HG03103 (cell line): Measurements from ENCODE around the gene THBS4.
"Not testable (repeated sequence)": the region's sequence is repeated elsewhere in the genome, so short reads cannot be mapped to it uniquely, and the experiment has no call there.

Experiments
- ATAC-seq: cut with Tn5 transposase; IDR thresholded peaks from one replicate; pipeline ENCODE4 v1.9.1; 2021; ENCODE audit warnings: low read depth; ENCODE audit not compliant: unreplicated experiment

THBS4 gene

GRCh38 chr5:80072103-80073073 lies 37.2 kb downstream of the THBS4 start:
- ATAC-seq: no peak

GRCh38 chr5:80076131-80077050 lies 41.2 kb downstream of the THBS4 start:
- ATAC-seq: no peak

GRCh38 chr5:80077051-80077714 lies 42.0 kb downstream of the THBS4 start:
- no peak for ATAC-seq

- no peak for ATAC-seq
Observed at GRCh38 chr5:80078921-80079320, 43.8 kb downstream of the THBS4 start.

- ATAC-seq: no peak
Observed at GRCh38 chr5:80082281-80082680, 47.1 kb downstream of the THBS4 start.

GRCh38 chr5:80082731-80083100 lies 47.6 kb downstream of the THBS4 start:
- no peak for ATAC-seq

GRCh38 chr5:80083101-80083890 lies 48.1 kb downstream of the THBS4 start:
- ATAC-seq: no peak

- no peak for ATAC-seq
Observed at GRCh38 chr5:80090884-80091166, 55.7 kb downstream of the THBS4 start.

- ATAC-seq: not testable (repeated sequence)
Observed at GRCh38 chr5:80091792-80092192, 56.6 kb downstream of the THBS4 start.

- ATAC-seq: no peak
Observed at GRCh38 chr5:80092486-80093107, 57.4 kb downstream of the THBS4 start.

GRCh38 chr5:80093796-80094195 lies 58.6 kb downstream of the THBS4 start:
- no peak for ATAC-seq

- ATAC-seq: no peak
Observed at GRCh38 chr5:80094236-80094738, 59.1 kb downstream of the THBS4 start.

GRCh38 chr5:80097451-80097850 lies 62.3 kb downstream of the THBS4 start:
- no peak for ATAC-seq

GRCh38 chr5:80101993-80102392 lies 66.8 kb downstream of the THBS4 start:
- no peak for ATAC-seq

GRCh38 chr5:80103371-80103770 lies 68.2 kb downstream of the THBS4 start:
- no peak for ATAC-seq

GRCh38 chr5:80105698-80106439 lies 70.7 kb downstream of the THBS4 start:
- ATAC-seq: no peak

- no peak for ATAC-seq
Observed at GRCh38 chr5:80106916-80107315, 71.8 kb downstream of the THBS4 start.

GRCh38 chr5:80109646-80110478 lies 74.7 kb downstream of the THBS4 start:
- ATAC-seq: no peak
